Keratinocyte (primary cell): ENCODE data around the gene TMEM205.

Source experiments
- CTCF ChIP-seq, 3 experiments: IDR thresholded peaks in 1 of 3; conservative IDR thresholded peaks in 1 of 3; optimal IDR thresholded peaks in 1 of 3; 2 replicates in 2 of 3; 3 replicates in 1 of 3; pipeline versions ENCODE3 to v1.5.1; 2011; ENCODE audit warnings: low read length in 3 of 3, mild to moderate bottlenecking in 3 of 3, moderate library complexity in 2 of 3, control low read depth in 1 of 3, inconsistent platforms in 1 of 3; ENCODE audit not compliant: insufficient read depth in 2 of 3; ENCODE audit errors: extremely low read depth in 1 of 3
- EZH2 ChIP-seq: IDR thresholded peaks from one replicate; pipeline ENCODE4 v1.6.1; 2012; ENCODE audit warnings: inconsistent platforms, mild to moderate bottlenecking, low read length, moderate library complexity

GRCh38 chr19:11377237-11377636, 31.2 kb upstream of the TMEM205 start:
- TF ChIP-seq CTCF (optimal IDR thresholded peaks at IDR 0.05 in 1 of 3, IDR thresholded peaks at IDR 0.05 in 1 of 3, conservative IDR thresholded peaks at IDR 0.05 in 1 of 3; ENCODE audit: extremely low read depth in 1 of 3, insufficient read depth in 2 of 3, low read length in 3 of 3) (no peak), EZH2 (no peak)
